Thyroid gland (tissue), 4 donors: ENCODE measurements around the gene AGAP2.

Experiments used
- POLR2A ChIP-seq, 2 donors: fragments of 450-650 bp; IDR thresholded peaks; one replicate each; pipeline ENCODE4 v1.6.1; 2017; ENCODE audit warnings: antibody characterized with exemption in 2 of 2, mild to moderate bottlenecking in 2 of 2, moderate library complexity in 1 of 2
- TF ChIP-seq, protein P1 (sequence below), 6 experiments: fragments of 200-600 bp in 3 of 6; fragments of 450-650 bp in 3 of 6; sonication (generic) in 3 of 6; IDR thresholded peaks; one replicate each; pipeline ENCODE4 v1.5.1; 2016 to 2019; ENCODE audit warnings: antibody characterized with exemption in 6 of 6, mild to moderate bottlenecking in 2 of 6, inconsistent platforms in 1 of 6, moderate library complexity in 1 of 6

DNA sequence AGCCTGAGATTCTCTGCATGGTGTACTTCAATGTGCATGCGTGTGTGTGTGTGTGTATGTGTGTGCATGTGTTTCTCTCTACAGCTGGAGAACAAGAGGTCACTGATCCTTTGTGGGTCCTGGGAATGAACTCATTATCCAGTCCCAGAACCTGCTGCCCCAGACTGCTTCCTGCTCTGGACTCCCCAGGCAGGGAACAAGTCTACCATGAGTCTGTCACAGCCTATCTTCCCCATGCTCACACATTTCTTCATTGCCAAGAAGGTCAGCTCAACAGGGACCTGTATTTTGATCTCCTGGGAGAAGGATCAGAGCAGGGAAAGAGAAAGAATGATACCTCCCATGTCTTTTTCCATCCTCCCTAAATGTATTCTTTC lies 2.9 kb upstream of the AGAP2 start:
- TF ChIP-seq, protein P1, sequence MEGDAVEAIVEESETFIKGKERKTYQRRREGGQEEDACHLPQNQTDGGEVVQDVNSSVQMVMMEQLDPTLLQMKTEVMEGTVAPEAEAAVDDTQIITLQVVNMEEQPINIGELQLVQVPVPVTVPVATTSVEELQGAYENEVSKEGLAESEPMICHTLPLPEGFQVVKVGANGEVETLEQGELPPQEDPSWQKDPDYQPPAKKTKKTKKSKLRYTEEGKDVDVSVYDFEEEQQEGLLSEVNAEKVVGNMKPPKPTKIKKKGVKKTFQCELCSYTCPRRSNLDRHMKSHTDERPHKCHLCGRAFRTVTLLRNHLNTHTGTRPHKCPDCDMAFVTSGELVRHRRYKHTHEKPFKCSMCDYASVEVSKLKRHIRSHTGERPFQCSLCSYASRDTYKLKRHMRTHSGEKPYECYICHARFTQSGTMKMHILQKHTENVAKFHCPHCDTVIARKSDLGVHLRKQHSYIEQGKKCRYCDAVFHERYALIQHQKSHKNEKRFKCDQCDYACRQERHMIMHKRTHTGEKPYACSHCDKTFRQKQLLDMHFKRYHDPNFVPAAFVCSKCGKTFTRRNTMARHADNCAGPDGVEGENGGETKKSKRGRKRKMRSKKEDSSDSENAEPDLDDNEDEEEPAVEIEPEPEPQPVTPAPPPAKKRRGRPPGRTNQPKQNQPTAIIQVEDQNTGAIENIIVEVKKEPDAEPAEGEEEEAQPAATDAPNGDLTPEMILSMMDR (IDR thresholded peaks at IDR 0.05), result no peak
- no peak for TF ChIP-seq POLR2A (IDR thresholded peaks at IDR 0.05)
